ENCODE measurements around the gene MCMBP. TPM values are rescaled to one million over a fixed set of nuclear protein-coding genes. Genes with fewer than 3 reads are reported as not detected.
"Not testable (repeated sequence)": the region's sequence is repeated elsewhere in the genome, so short reads cannot be mapped to it uniquely, and the experiment has no call there.

MCMBP gene
- total RNA-seq, 4 donors from 2014 or later: 26.2 to 44.4 (median 35.5) TPM

GRCh38 chr10:119878524-119878923 lies 5.9 kb upstream of the MCMBP start:
- DNase-seq: no peak
- 68 to 70% methylated on average over 2 of the region's 2 CpGs for WGBS, 2 donors (ENCODE audit: low coverage in 1 of 2)
- intact Hi-C loops (cut with DNase I; ENCODE audit: low total_unique reads) (no loop called here), in situ Hi-C loops (cut with MboI; ENCODE audit: low pct_ligation_motif_present in 1 of 4, low pct_unique_long_range_greater_than_20kb in 1 of 4, low sequenced_read_pairs in 3 of 4) (no loop called here)
- H3K4me1 ChIP-seq: peaks cover 5 to 6% (median 6%) of the 10 kb centered on the region in 4 donors
- H3K4me3 ChIP-seq: no peak overlapping the region
- TF ChIP-seq EP300 (IDR thresholded peaks at IDR 0.05; ENCODE audit: low read depth) (no peak), POLR2A (IDR thresholded peaks at IDR 0.05) (no peak), POLR2AphosphoS5 (IDR thresholded peaks at IDR 0.05) (no peak)
- TF ChIP-seq, protein P1, sequence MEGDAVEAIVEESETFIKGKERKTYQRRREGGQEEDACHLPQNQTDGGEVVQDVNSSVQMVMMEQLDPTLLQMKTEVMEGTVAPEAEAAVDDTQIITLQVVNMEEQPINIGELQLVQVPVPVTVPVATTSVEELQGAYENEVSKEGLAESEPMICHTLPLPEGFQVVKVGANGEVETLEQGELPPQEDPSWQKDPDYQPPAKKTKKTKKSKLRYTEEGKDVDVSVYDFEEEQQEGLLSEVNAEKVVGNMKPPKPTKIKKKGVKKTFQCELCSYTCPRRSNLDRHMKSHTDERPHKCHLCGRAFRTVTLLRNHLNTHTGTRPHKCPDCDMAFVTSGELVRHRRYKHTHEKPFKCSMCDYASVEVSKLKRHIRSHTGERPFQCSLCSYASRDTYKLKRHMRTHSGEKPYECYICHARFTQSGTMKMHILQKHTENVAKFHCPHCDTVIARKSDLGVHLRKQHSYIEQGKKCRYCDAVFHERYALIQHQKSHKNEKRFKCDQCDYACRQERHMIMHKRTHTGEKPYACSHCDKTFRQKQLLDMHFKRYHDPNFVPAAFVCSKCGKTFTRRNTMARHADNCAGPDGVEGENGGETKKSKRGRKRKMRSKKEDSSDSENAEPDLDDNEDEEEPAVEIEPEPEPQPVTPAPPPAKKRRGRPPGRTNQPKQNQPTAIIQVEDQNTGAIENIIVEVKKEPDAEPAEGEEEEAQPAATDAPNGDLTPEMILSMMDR (IDR thresholded peaks at IDR 0.05): no peak
- no peak overlapping the region for H3K27ac ChIP-seq
- H3K27me3 ChIP-seq: no peaks in the 10 kb centered on the region
- no peaks in the 10 kb centered on the region for H3K9me3 ChIP-seq
- H3K36me3 ChIP-seq: no peaks in the 10 kb centered on the region

DNA sequence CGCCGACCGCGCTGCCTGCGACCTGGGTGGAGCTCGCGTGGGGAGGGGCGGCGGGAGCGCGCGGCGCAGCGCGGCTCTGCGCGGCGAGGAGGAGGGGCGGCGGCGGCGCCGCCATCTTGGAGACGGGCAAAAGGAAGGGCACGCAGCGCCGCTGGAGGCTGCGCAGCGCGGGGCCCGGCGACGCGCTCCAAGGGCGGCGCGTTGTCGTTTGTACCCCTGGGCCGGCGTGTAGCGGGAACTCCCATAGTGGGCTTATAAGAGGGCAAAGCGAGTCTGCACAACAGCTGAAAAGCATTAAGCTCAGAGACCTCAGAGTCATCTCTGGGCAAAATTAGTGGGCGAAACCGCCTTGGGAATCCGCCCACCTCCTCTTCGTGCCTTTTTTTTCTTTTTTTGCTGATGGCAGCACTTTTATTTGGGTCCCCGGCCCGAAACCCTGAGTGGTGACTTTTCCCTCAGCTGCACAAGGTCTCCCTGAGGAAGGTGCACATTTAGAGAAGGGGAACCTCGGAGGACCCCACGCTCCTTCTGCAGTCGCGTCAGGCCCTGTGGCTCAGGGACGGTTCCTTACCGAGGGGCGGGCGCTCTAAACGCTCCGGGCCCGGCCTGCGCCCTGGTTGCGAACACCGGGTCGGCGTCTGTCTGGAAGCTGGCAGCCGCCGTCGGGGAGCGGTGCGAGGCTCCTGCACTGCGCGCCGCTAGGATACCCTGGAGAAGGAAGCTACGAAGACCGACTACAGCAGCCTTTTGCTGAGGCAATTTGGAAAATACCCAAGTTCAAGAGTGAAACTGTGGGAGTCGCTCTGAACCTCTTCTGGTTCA lies 428 bp upstream of the MCMBP start:
- in situ Hi-C loops (cut with MboI; ENCODE audit: low pct_ligation_motif_present in 1 of 4, low pct_unique_long_range_greater_than_20kb in 1 of 4, low sequenced_read_pairs in 3 of 4): loop anchor here in 1 of 4 donors (25.0 kb wide), 1 partner anchor 111 kb away; no protein-coding TSS in a partner anchor
- H3K27ac ChIP-seq: peak overlapping the region; percentile 89 to 98 (median 94)

GRCh38 chr10:119871881-119872609 lies 598 bp downstream of the MCMBP start:
- intact Hi-C loops (cut with DNase I; ENCODE audit: low total_unique reads): no loop called here
- TF ChIP-seq POLR2A (IDR thresholded peaks at IDR 0.05) (peak; percentile 13), EP300 (IDR thresholded peaks at IDR 0.05; ENCODE audit: low read depth) (no peak), POLR2AphosphoS5 (IDR thresholded peaks at IDR 0.05) (no peak)
- TF ChIP-seq, protein P1 (IDR thresholded peaks at IDR 0.05): no peak

More for the DNA sequence above, 428 bp upstream of the MCMBP start:
- TF ChIP-seq POLR2AphosphoS5 (IDR thresholded peaks at IDR 0.05) (peak in 1 of 3 donors; percentile 69), EP300 (IDR thresholded peaks at IDR 0.05; ENCODE audit: low read depth) (no peak), POLR2A (IDR thresholded peaks at IDR 0.05) (peak; percentile 59)
- TF ChIP-seq, protein P1 (IDR thresholded peaks at IDR 0.05): no peak
- H3K4me3 ChIP-seq: peak overlapping the region; percentile 68 to 94 (median 84)
- no peaks in the 10 kb centered on the region for H3K9me3 ChIP-seq
- DNase-seq: peak; percentile 91
- no peaks in the 10 kb centered on the region for H3K27me3 ChIP-seq
- no peaks in the 10 kb centered on the region for H3K36me3 ChIP-seq
- peaks cover 17 to 36% (median 22%) of the 10 kb centered on the region in 4 donors for H3K4me1 ChIP-seq
- intact Hi-C loops (cut with DNase I; ENCODE audit: low total_unique reads): no loop called here
- WGBS, 2 donors (ENCODE audit: low coverage in 1 of 2): 0 to 1% methylated on average over 2 to 73 of the region's 75 CpGs

DNA sequence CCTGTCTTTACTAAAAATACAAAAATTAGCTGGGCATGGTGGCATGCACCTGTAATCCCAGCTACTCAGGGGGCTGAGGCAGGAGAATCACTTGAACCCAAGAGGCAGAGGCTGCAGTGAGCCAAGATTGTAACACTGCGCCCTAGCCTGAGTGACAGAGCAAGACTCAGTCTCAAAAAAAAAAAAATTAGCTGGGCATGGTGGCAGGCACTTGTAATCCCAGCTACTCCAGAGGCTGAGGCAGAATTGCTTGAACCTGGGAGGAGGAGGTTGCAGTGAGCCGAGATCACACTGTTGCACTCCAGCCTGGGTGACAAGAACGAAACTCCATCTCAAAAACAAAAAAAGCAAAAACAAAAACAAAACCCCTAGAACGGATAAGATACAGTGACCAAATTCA lies 3.2 kb downstream of the MCMBP start:
- H3K9me3 ChIP-seq; H3K4me3 ChIP-seq; intact Hi-C loops (cut with DNase I; ENCODE audit: low total_unique reads); H3K36me3 ChIP-seq; H3K27ac ChIP-seq; H3K27me3 ChIP-seq; DNase-seq: not testable (repeated sequence)
- 78 to 79% methylated on average over 3 to 4 of the region's 4 CpGs for WGBS, 2 donors (ENCODE audit: low coverage in 1 of 2)
- in situ Hi-C loops (cut with MboI; ENCODE audit: low pct_ligation_motif_present in 1 of 4, low pct_unique_long_range_greater_than_20kb in 1 of 4, low sequenced_read_pairs in 3 of 4): loop anchor here in 2 of 4 donors (10.0 to 25.0 kb wide), 2 partner anchors 107 to 185 kb away; no protein-coding TSS in a partner anchor
- peaks cover 17 to 44% (median 22%) of the 10 kb centered on the region in 4 donors for H3K4me1 ChIP-seq

More at GRCh38 chr10:119871881-119872609, 598 bp downstream of the MCMBP start:
- Histone ChIP-seq H3K27ac (peak overlapping the region; percentile 89 to 98 (median 94)), H3K36me3 (no peaks in the 10 kb centered on the region), H3K4me1 (peaks cover 17 to 44% (median 22%) of the 10 kb centered on the region in 4 donors), H3K27me3 (no peaks in the 10 kb centered on the region), H3K4me3 (peak overlapping the region; percentile 68 to 94 (median 84)), H3K9me3 (no peaks in the 10 kb centered on the region)
- in situ Hi-C loops (cut with MboI; ENCODE audit: low pct_ligation_motif_present in 1 of 4, low pct_unique_long_range_greater_than_20kb in 1 of 4, low sequenced_read_pairs in 3 of 4): loop anchor here in 1 of 4 donors (25.0 kb wide), 1 partner anchor 110 kb away; no protein-coding TSS in a partner anchor
- WGBS, 2 donors (ENCODE audit: low coverage in 1 of 2): 1% methylated on average over 51 of the region's 56 CpGs; no CpG with 5 or more reads in 1 of the 2 donors
- DNase-seq: peak; percentile 70
